ENCODE measurements around the gene LRP10. TPM values are rescaled to one million over a fixed set of nuclear protein-coding genes. Genes with fewer than 3 reads are reported as not detected.
"Not testable (repeated sequence)": the region's sequence is repeated elsewhere in the genome, so short reads cannot be mapped to it uniquely, and the experiment has no call there.

Gene LRP10
- polyA plus RNA-seq, 1 experiment, result 87.8 TPM

GRCh38 chr14:22852599-22852939 is 19.0 kb upstream of the LRP10 start:
- peaks cover 3% of the 10 kb centered on the region for H3K9me3 ChIP-seq (ENCODE audit: control insufficient read depth, insufficient read depth, low read length)
- ChIA-PET CTCF (interaction anchor here (0.9 to 8.5 kb wide), 28 partner anchors 8 to 316 kb away, joined by 3 to 217 read pairs (median 6); partner anchors contain the start of genes ABHD4, LRP10, MMP14 and OXA1L), POLR2A (interaction anchor here (3.9 to 4.7 kb wide), 2 partner anchors 14 to 30 kb away, joined by 32 to 53 read pairs; partner anchors contain the start of gene MMP14)
- H3K27me3 ChIP-seq (ENCODE audit: control insufficient read depth, insufficient read depth, low read length), result no peaks in the 10 kb centered on the region
- no peak for TF ChIP-seq CTCF (IDR thresholded peaks at IDR 0.05; ENCODE audit: low read depth, low read length)
- peak overlapping the region; percentile 52 for H3K27ac ChIP-seq (ENCODE audit: low read depth, low read length)
- no peak for DNase-seq (ENCODE audit: low read depth, low spot score)
- H3K4me3 ChIP-seq (ENCODE audit: low read depth, low read length), result no peak overlapping the region

- no peak for DNase-seq (ENCODE audit: low read depth, low spot score)
- POLR2A ChIA-PET, result interaction anchor here (1.0 to 4.7 kb wide), 3 partner anchors 15 to 87 kb away, joined by 3 to 53 read pairs (median 32); partner anchors contain the start of gene MMP14
- TF ChIP-seq CTCF (IDR thresholded peaks at IDR 0.05; ENCODE audit: low read depth, low read length), result peak; percentile 91
- CTCF ChIA-PET, result interaction anchor here (0.9 to 8.5 kb wide), 37 partner anchors 8 to 316 kb away, joined by 3 to 217 read pairs (median 6); partner anchors contain the start of genes ABHD4, LRP10, MMP14 and MRPL52
- Histone ChIP-seq H3K9me3 (ENCODE audit: control insufficient read depth, insufficient read depth, low read length) (peaks cover 3% of the 10 kb centered on the region), H3K27me3 (ENCODE audit: control insufficient read depth, insufficient read depth, low read length) (no peaks in the 10 kb centered on the region), H3K27ac (ENCODE audit: low read depth, low read length) (peak overlapping the region; percentile 52), H3K4me3 (ENCODE audit: low read depth, low read length) (peak overlapping the region; percentile 56)
Observed at GRCh38 chr14:22852940-22853767, 18.4 kb upstream of the LRP10 start.

- CTCF ChIA-PET, result interaction anchor here (0.7 to 8.5 kb wide), 26 partner anchors 9 to 464 kb away, joined by 3 to 217 read pairs (median 8); partner anchors contain the start of genes LRP10, MMP14 and MRPL52
- H3K9me3 ChIP-seq (ENCODE audit: control insufficient read depth, insufficient read depth, low read length); DNase-seq (ENCODE audit: low read depth, low spot score); H3K27me3 ChIP-seq (ENCODE audit: control insufficient read depth, insufficient read depth, low read length); H3K4me3 ChIP-seq (ENCODE audit: low read depth, low read length); H3K27ac ChIP-seq (ENCODE audit: low read depth, low read length): not testable (repeated sequence)
- POLR2A ChIA-PET, result interaction anchor here (0.7 to 4.7 kb wide), 2 partner anchors 17 to 31 kb away, joined by 5 to 32 read pairs; no protein-coding TSS in a partner anchor
Observed at GRCh38 chr14:22854296-22854695, 17.2 kb upstream of the LRP10 start.

GRCh38 chr14:22854963-22855724 is 16.4 kb upstream of the LRP10 start:
- no peak for DNase-seq (ENCODE audit: low read depth, low spot score)
- Histone ChIP-seq H3K27me3 (ENCODE audit: control insufficient read depth, insufficient read depth, low read length) (no peaks in the 10 kb centered on the region), H3K27ac (ENCODE audit: low read depth, low read length) (no peak overlapping the region), H3K9me3 (ENCODE audit: control insufficient read depth, insufficient read depth, low read length) (peaks cover 3% of the 10 kb centered on the region), H3K4me3 (ENCODE audit: low read depth, low read length) (no peak overlapping the region)
- ChIA-PET CTCF (interaction anchor here (0.7 to 8.5 kb wide), 18 partner anchors 8 to 465 kb away, joined by 3 to 217 read pairs (median 12); partner anchors contain the start of genes LRP10 and MMP14), POLR2A (interaction anchor here (4.7 kb wide), 1 partner anchor 32 kb away, joined by 32 read pairs; no protein-coding TSS in a partner anchor)
- no peak for TF ChIP-seq CTCF (IDR thresholded peaks at IDR 0.05; ENCODE audit: low read depth, low read length)

DNA sequence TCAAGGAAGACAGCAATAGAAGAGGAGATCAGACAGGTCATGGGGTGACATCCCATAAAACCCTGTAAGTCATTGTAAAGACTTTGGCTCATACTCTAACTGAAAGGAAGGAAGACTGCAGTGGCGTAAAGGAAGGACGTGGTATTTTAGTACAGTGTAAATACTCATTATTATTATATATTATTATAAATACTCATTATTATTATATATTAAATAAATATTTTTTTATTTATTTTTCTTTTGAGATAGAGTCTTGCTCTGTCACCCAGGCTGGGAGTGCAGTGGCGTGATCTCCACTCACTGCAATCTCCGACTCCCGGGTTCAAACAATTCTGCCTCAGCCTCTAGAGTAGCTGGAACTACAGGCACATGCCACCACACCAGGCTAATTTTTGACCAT is 15.1 kb upstream of the LRP10 start:
- DNase-seq (ENCODE audit: low read depth, low spot score), result no peak
- ChIA-PET POLR2A (no interaction called here), CTCF (interaction anchor here (1.0 to 8.5 kb wide), 3 partner anchors 35 to 300 kb away, joined by 3 to 217 read pairs (median 94); no protein-coding TSS in a partner anchor)
- Histone ChIP-seq H3K27me3 (ENCODE audit: control insufficient read depth, insufficient read depth, low read length) (no peaks in the 10 kb centered on the region), H3K27ac (ENCODE audit: low read depth, low read length) (no peak overlapping the region), H3K9me3 (ENCODE audit: control insufficient read depth, insufficient read depth, low read length) (peaks cover 3% of the 10 kb centered on the region), H3K4me3 (ENCODE audit: low read depth, low read length) (no peak overlapping the region)
- TF ChIP-seq CTCF (IDR thresholded peaks at IDR 0.05; ENCODE audit: low read depth, low read length), result no peak

GRCh38 chr14:22860377-22860776 is 11.2 kb upstream of the LRP10 start:
- ChIA-PET POLR2A (interaction anchor here (1.0 to 2.0 kb wide), 2 partner anchors 9 to 11 kb away, joined by 4 to 10 read pairs; partner anchors contain the start of gene LRP10), CTCF (interaction anchor here (0.6 to 6.1 kb wide), 8 partner anchors 9 to 303 kb away, joined by 3 to 51 read pairs (median 4); partner anchors contain the start of gene LRP10)

More at GRCh38 chr14:22860377-22860776, 11.2 kb upstream of the LRP10 start:
- H3K27me3 ChIP-seq (ENCODE audit: control insufficient read depth, insufficient read depth, low read length); DNase-seq (ENCODE audit: low read depth, low spot score); H3K9me3 ChIP-seq (ENCODE audit: control insufficient read depth, insufficient read depth, low read length); H3K27ac ChIP-seq (ENCODE audit: low read depth, low read length); H3K4me3 ChIP-seq (ENCODE audit: low read depth, low read length): not testable (repeated sequence)
